Pons (tissue), 1 donor: ENCODE data around the gene ITPR2.
"Not testable (repeated sequence)": the region's sequence is repeated elsewhere in the genome, so short reads cannot be mapped to it uniquely, and the experiment has no call there.

Experiments used
- DNase-seq: peaks from one replicate; pipeline ENCODE4 v3.0.0-alpha.2; 2016; ENCODE audit warnings: low spot score

ITPR2 gene

GRCh38 chr12:26848156-26848825, 15.3 kb upstream of the ITPR2 start:
- DNase-seq, result no peak

DNA sequence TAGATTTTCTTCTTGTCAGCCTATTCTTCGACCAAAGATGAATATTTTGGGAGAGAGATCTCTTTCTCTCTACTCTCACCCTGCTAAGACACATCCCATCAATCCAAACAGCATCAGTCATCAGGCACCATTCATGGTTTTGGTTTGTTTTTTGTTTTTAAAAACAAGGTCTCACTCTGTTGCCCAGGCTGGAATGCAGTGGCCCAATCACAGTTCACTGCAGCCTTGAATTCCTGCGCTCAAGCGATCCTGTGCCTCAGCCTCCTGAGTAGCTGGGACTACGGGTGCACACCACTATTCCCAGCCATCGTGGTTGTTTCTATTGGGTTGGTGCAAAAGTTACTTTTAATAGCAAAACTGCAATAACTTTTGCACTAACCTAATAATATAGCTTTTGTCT, 14.4 kb upstream of the ITPR2 start:
- no peak for DNase-seq

- no peak for DNase-seq
These were observed 13.4 kb upstream of the ITPR2 start for GRCh38 chr12:26846416-26846815.

- DNase-seq, result no peak
These were observed 13.0 kb upstream of the ITPR2 start for GRCh38 chr12:26845984-26846383.

- DNase-seq, result peak; percentile 27
These were observed 12.2 kb upstream of the ITPR2 start for GRCh38 chr12:26845057-26845666.

DNA sequence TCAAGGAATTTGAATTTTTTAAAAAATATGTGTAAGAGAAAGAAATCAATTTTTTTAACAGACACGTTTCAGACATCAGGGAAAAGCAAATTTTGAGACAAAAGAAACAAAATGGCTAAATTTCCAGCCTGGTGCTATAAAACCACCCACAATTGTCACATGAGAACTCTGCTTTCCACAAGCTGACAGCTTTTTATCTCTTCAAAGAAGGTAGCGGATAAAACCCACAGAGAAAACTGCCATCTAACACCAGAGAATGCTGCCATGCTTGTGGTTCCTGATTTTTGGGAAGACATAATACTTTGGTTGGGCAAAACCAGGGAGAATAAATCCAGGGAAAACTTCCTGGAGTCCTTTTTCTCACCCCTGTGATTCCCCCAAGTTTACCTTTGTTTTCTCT, 10.3 kb upstream of the ITPR2 start:
- DNase-seq, result no peak

DNA sequence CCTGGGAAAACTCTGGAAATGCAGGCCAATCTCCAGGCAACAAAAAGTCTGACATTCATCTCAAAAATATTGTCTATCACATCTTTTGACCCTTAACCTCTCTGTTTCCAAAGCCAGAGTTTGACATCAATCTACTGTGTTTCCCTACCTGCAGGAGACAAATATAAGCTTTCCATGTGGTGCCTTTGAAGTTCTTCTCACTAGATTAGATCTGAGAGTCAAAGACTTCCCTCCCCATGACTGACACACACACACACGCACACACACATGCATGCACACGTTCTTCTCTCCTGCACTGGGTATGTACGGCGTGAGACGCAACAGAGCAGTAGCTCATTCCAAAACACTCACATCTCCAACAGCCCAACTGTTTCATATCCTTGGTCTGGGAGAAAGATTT, 8.1 kb upstream of the ITPR2 start:
- no peak for DNase-seq

GRCh38 chr12:26839512-26839911, 6.5 kb upstream of the ITPR2 start:
- no peak for DNase-seq

GRCh38 chr12:26838888-26839416, 6.0 kb upstream of the ITPR2 start:
- no peak for DNase-seq

GRCh38 chr12:26836201-26836600, 3.2 kb upstream of the ITPR2 start:
- DNase-seq, result no peak

DNA sequence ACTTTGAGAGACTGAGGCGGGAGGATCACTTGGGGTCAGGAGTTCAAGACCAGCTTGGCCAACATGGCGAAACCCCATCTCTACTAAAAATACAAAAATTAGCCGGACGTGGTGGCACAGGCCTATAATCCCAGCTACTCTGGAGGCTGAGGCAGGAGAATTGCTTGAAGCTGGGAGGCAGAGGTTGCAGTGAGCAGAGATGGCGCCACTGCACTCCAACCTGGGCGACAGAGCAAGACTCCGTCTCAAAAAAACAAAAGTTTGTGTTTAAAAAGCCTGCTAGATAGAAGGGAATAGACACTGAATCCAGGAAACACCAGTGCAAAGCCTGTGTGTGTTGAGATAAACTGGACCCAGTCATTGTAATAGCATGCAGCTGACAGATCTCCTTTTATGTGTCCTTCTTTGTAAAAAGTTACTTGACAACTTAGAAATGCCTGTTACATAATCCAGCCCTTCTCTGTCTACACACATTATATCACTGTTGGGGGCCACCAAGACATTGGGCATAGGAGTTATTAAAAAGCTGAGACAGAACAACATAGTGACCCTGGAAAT, 1.6 kb upstream of the ITPR2 start:
- DNase-seq, result not testable (repeated sequence)

DNA sequence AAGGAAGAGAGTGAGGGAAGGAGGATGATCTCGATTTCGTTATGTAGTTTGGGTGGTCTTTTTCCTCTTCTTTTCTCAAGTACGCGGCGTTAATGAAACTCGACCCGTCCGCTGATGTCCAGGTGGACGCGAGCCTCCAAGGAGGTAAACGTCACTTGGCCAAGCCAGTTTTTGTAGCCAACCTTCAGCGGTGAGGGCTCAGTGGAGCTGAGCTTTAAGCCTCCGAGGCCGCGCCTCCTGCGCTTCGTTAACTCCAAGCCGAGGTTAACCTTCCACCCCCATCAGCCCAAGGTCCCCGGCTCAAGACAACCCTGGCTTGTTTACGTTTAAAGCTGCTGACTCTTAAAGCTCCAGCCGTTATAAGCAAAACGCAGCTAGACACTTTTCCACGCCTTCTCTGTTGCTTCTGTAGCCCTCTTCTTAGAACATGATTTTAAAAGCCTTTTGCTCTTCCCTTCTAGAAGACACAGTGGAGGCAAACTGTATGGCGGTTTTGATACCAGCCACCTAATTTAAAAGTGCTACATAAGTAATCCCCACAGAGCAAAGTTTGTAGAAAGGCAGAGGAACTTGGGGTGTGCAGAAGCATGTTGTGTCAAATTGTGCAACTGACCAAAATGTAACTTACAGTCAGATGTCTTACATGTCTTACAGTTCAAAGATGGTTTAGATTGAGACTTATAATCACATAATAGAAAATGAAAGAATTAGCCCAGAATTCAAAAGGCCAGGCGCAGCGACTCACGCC, 923 bp upstream of the ITPR2 start:
- peak; percentile 22 for DNase-seq

DNA sequence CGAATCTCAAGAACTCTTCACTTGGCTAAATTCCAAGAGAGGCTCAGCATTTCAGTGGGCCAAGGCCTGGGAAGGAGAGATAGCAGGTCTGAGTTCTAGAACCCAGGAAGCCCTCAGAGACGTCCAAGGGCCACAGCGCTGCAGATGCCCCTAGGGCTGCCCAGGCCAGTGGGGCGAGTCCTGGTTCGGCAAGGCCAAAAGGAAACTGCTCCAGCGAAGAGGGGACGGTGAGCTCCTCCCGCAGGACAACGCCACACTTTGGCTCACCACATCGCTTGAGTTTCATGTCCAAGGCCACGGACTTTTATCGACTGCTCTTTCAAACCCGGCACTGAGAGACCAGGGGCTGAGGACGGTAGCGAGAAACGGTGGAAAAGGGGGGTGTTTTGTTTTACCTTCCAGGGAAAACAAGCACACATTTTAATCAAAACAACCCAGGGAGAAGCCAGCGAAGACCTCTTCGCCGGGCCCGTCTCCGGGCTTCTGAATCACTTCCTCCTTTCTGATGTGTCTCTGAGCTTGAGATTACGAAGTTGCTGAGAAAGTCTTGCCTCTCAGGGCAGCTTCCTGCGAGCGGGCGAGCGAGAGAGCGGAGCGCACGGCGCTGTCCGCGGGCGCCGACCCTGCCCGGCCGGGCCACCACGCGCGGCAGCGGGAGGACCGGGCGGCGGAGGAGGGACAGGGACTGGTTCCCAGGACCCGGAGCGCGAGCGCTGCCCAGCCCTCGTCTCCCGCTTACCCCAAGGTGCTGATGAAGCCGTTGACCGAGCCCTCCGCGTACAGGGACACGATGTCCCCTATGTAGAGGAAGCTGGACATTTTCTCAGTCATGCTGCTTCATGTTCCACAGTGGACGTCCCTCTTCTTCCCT, 808 bp downstream of the ITPR2 start:
- peak; percentile 63 for DNase-seq

GRCh38 chr12:26830783-26831551, 2.0 kb downstream of the ITPR2 start:
- no peak for DNase-seq

GRCh38 chr12:26830363-26830762, 2.6 kb downstream of the ITPR2 start:
- no peak for DNase-seq

DNA sequence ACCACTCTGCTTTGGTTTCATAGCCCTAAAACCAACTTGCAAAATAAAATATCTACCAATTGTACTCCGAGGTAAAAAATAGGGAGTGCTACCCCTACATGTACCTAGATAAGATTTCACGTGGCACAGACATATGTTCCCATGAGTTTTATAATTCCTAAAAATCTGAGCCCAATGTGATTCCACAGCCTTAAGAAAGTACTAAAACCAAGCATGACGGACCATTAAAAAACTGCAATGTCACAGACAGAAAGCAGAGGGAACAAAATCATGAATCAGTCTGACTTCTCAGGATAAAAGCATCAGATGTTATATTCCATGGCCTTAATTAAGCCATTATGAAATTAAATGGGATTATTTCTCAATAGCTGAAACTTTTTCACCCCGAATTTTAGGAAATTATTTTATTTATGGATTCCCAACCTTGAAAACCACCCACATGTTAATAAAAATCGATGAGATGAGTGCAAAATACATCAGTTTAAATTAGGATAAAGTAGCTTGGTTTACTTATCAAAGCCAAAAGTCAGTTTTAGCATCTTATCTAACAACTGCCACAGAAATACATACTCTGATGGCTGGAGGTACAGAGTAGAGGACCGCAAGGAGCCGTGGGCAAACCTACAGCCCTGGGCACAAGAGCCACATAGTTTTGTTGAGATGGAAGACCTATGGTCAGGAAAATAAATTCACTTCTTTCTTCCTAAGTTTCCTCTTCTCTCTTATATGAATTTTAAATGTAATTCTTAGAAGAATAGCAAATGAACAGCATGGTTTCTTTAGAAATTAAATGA, 4.5 kb downstream of the ITPR2 start:
- DNase-seq, result no peak

- DNase-seq, result no peak
These were observed 6.6 kb downstream of the ITPR2 start for GRCh38 chr12:26826437-26826836.

- no peak for DNase-seq
These were observed 7.5 kb downstream of the ITPR2 start for GRCh38 chr12:26825459-26826016.

DNA sequence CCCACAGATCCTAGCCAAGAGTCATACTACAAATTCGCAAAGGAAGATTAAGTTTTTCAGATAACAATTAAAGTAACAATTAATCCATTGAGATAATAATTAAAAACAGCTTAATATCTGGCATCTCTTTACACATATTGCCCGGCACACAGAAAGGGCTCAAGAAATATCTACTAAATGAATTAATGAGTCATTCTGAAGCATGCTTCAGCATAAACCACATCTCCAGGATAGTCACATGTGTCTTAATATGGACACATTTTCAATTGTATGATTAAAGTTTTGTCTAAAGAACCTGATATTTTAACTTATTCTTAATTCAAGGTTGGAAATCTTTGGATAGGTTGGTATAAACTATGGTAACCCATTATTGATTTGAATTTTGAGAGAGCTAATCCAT, 9.6 kb downstream of the ITPR2 start:
- no peak for DNase-seq

- no peak for DNase-seq
These were observed 11.0 kb downstream of the ITPR2 start for GRCh38 chr12:26822026-26822425.
